Measurements from ENCODE around the gene UFSP1.

Gene UFSP1

DNA sequence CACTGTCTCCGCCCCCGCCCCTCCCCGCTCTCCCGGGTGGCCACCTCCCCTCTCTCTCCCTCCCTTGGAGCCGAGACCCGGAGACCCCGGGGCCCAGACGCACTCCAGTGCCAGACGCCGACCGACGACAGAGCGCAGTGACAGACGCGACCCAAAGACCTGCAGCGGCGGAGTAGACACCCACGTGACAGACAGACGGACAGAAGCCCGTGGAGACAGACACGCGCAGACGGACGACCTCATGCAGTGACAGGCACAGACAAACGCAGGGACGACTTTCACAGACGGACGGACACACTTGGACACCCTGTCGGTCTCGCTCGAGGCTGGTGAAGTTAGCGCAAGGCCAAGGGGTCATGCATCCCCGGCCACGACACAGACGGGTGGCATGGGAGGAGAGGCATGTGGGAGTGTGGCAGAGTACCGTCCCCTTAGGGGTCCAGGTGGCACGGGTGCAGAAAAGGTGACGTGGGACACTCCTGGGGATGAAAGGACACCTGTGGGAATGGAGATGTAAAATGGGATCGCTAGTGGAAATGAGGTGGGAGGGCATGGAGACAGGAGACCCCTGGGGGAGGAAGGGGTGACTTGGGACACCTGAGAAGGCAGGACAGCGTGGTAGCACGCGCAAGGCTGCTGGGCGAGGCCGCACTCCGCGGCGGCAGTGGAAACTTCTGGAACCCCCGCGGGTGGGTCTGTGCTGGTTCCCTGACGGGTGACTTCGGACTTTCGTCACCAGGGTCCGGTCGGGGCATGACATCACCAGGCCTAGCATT, 6.6 kb upstream of the UFSP1 start:
- no peak for DNase-seq (ENCODE audit: low read depth)

GRCh38 chr7:100895701-100895955, 6.1 kb upstream of the UFSP1 start, which contains the start of gene ACHE:
Gene ACHE (minus strand): TSS chr7:100895888. CDS start chr7:100894232, 1,656 bp downstream.
- no peak for DNase-seq (ENCODE audit: low read depth)

- DNase-seq (ENCODE audit: low read depth), result peak; percentile 44
These were observed 5.6 kb upstream of the UFSP1 start for GRCh38 chr7:100894860-100895700.

DNA sequence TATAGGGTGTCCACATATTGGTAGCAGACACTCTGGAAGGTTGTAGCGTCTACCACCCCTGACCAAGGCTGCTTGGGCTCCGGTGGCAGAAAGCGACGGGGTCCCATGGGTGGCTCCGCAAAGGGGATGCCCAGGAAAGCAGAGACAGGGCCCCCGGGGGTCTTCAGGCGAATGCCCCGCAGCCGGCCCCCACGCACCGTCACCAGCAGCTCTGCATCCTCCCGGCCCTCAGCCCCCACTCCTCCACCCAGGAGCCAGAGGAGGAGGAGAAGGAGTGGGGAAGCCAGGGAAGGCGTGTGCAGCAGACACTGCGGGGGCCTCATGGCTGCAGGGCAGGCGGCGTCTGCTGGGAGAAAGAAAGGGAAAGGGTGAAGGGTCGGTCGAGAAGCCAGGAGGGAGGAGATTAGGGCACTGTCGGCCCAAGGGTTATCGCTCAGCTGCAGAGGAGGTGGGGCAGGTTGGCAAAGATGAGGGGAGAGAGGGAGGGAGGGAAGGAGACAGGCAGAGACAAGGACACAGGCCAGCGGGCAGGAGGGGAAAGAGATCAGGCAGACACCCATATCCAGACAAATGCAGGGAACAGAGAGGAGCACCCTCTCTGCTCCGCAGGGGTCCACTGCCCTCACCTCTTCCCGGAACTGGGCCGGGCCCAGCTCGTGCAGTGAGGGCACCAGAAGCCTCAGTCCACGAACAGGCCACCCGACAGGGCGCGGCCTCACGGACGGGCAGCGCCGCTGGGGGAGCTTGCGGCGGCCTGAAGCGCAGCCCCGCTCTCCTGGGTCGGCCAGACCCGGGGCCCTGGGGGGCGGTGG, 4.6 kb upstream of the UFSP1 start:
- no peak for DNase-seq (ENCODE audit: low read depth)

- DNase-seq (ENCODE audit: low read depth), result no peak
These were observed 3.9 kb upstream of the UFSP1 start for GRCh38 chr7:100893318-100893895.

DNA sequence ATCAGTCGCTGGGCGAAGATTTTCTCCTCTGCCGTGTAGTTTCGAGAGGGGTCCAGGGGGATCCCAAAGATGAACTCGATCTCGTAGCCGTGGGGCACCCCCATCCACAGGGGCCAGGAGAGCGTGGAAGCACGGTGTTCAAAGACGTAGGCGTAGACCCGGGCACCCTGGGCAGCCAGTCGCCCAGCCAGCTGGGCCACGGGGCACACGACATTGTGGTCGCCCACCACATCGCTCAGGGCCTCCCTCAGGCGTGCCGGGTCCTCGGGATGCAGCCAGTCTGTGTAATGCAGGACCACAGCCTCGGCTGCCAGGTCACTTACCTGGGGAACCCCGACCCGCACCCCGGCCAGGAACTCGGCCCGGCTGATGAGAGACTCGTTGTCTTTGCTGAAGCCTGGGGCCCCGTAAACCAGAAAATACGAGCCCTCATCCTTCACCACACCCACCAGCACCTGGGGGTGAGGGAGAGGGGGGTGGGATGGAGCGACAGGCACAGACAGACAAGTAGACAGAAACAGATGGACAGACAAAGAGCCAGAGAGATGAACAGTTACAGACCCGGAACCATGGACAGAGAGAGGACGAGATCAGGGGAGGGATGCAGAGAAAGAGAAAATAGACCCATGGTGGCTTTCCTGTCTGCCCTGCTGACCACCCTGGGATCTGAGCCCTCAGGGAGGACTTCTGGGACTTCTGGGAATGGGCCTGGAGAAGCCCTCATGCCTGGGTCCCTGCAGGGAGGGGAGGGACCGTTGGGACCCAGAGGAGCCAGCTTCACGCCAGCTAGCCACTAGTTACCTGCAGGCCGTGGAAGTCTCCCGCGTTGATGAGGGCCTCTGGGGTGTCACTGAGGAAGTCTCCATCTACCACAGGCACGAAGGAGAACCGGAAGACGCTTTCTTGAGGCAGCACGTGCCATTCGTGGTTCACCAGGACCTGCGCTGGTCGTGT, 3.1 kb upstream of the UFSP1 start:
- no peak for DNase-seq (ENCODE audit: low read depth)

DNA sequence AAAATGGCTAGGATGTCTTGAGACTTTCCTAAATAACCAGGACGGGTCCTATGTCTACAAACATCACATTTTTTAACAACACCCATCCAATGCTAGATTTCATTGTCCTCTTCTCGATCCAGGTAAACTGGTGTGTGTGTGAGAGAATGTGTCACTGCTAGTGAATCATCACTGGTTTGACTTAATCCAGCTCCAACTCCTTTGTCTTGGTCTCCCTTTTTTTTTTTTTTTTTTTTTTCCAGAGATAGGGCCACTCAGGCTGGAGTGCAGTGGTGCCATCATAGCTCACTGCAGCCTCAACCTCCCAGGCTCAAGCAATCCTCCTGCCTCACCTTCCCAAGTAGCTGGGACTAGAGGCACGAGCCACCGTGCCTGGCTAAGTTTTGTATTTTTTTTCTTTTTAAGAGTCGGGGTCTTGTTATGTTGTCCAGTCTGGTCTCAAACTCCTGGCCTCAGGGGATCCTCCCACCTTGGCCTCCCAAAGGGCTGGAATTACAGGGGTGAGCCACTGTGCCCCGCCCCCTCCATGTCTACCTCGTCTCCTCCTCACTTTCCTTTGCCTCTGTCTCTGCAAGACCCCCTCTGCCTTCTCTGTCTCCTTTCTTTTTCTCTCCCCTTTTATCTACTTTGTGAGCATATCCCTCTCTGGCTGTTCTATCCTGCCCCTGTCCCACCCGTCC, 2.2 kb upstream of the UFSP1 start:
- DNase-seq (ENCODE audit: low read depth), result no peak

GRCh38 chr7:100890653-100891567, 1.4 kb upstream of the UFSP1 start:
- no peak for DNase-seq (ENCODE audit: low read depth)

DNA sequence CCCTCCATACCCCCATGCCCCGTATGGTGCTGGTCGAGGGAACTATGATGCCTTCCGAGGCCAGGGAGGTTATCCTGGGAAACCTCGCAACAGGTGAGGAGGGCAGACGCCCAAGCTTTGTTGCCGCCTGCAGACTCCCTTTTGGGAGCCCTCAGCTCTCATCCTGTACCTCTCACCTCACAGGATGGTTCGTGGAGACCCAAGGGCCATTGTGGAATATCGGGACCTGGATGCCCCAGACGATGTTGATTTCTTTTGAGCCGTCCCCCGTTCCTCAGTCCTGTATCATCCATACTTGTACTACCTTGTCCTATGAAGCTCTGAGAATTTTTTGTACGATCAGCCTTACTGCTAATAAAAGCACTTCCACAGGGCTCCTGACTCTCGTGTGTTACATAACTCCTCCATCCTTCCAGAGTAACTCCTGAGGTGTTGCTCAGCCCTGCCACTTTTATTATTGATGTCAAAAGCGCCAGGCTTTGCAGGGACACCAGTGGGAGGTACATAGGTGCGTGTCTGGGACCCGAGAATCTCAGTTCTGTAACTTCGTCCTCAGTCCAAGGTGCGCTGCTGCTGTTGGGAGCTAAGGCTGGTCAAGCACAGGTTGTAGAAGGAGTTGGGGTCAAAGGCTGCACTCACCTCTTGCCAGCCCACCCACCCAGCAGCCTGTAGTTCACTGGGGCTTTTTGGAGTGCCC, 1.1 kb downstream of the UFSP1 start:
- DNase-seq (ENCODE audit: low read depth), result no peak

DNA sequence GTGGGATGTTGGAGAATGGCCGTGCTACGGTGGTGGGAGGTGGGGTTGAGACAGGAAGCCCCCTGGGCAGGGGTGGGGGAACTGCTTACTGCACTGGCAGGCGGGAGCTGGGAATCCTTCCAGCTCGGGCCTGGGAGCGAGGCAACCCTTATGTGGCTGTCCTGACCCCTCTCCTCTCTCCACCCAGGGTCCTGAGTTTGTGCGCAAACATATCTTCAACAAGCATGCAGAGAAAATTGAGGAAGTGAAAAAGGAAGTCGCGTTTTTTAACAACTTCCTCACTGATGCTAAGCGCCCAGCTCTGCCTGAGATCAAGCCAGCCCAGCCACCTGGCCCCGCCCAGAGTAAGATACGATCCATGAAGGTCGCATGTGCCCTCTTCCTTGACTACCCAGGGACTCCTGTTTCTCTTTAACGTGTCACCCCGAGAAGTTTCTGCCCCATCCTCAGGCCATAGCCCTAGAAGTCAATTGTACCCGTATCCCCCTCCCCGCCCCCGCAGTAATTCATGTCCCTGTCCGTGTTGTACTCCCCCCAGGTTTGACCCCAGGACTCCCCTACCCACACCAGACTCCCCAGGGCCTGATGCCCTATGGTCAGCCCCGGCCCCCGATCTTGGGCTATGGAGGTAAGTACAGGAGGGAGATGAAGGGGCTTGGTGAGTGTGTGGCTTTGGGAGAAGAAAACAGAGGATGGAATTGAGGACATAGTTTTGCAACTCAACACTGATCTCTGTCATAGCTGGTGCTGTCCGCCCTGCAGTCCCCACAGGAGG, 1.8 kb downstream of the UFSP1 start:
- no peak for DNase-seq (ENCODE audit: low read depth)

DNA sequence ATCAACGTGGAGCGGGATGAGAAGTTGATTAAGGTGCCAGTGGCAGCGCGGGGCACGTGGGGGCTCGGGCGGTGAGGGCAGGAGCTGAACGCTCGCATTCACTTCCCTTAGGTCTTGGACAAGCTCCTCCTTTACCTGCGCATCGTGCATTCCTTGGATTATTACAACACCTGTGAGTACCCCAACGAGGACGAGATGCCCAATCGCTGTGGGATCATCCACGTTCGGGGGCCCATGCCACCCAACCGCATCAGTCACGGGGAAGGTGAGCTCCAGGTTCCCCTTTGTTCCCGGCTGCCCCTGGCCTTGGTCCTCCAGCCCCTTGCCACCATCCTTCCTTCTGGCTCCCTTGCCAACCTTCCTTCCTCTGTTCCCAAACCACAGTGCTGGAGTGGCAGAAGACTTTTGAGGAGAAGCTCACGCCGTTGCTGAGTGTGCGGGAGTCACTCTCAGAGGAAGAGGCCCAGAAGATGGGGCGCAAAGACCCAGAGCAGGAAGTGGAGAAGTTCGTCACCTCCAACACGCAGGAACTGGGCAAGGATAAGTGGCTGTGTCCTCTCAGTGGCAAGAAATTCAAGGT, 2.5 kb downstream of the UFSP1 start:
- DNase-seq (ENCODE audit: low read depth), result no peak

DNA sequence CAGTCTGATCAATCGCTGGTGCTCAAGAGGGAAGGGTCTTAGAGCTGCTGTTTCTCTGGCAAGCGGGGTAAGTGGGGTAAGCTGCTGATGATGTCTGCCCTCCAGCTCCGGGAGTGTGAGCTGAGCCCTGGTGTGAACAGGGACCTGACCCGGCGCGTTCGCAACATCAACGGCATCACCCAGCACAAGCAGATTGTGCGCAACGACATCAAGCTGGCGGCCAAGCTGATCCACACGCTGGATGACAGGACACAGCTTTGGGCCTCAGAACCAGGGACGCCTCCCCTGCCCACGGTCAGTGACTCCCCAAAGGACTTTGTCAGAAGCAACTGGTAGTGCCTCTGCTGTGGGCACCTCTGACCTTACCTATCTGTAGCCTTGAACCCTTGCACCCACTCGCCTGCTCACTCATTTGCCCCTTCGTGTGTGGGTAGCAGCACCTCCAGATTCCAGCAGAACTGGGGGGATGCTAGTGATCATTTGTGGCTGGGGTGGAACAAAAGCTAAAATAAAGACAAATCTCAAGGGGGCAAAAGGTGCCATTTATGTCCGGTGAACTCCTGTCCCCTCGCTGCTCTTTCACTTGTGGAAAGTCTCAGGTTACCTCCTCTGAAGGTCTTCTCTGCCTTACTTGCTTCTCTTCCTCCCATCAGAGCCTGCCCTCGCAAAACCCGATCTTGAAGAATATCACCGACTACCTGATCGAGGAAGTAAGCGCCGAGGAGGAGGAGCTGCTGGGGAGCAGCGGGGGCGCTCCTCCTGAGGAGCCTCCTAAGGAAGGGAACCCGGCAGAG, 3.2 kb downstream of the UFSP1 start:
- no peak for DNase-seq (ENCODE audit: low read depth)

DNA sequence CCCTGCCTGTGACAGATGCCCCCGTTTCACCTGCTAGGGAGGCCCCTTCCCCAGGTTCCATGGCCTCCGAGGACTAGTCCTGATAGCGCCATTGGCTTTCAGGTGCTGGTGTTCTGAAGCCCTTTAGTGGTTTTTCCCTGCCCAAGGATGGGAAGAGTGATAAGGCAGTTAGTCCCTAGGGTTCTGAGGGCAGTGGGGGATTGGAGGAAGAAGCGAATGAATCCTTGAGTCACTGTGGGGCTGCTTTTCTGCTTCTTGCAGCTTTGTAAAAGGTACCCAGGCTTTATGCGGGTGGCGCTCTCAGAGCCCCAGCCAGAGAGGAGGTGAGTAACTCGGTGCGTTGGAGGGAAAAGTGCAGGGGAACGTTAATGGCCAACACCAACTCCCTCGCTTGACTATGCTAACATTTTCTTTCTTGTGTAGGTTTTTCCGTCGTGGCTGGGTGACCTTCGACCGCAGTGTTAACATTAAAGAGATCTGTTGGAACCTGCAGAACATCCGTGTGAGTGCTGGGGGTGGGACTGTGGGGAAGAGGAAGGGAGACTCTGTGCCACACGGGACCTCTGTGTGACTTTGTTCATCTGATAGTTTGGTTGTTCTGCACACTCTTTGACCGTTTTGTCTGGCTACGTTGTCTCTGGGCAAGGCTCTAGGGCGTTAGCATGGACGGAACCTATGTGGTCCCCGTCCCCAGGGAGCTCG, 3.9 kb downstream of the UFSP1 start:
- DNase-seq (ENCODE audit: low read depth), result no peak

- no peak for DNase-seq (ENCODE audit: low read depth)
These were observed 4.6 kb downstream of the UFSP1 start for GRCh38 chr7:100884736-100885439.

DNA sequence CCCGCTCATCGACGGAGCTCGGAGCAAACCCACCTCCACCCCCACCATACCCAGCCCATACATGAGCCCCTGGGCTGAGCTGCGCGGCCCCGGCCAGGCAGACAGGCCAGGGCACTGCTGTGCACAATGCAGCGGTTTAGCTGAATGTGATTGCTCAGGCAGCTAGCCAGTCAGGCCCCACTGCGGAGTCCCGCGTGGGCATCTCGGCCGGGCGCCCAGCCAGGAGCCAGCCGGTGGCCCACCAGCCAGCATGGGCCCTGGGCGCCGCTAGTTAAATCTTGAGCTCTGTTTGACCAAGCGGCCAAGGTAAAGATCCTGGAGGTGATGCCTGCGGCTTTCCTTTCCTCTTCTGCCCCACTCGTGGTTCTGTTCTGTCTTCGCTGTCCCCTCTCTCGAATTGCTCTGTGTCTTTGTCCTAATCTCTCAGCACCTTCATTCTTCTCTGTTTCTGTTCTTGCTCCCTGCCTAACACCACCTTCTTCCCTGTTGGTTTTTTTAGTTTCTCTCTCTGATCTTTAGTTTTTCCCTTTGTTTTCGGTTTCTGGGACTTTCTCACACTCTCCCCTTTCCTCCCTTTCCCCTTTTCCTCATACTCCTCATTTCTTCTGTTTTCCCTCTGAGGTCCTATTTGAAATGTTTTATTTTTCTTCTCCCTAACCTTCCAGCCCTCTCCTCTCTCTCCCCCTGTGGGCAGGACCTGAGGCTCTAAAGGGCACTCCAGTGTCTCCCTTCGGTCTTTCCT, 6.6 kb downstream of the UFSP1 start:
- no peak for DNase-seq (ENCODE audit: low read depth)

Data from stimulated activated CD8-positive, alpha-beta memory T cell treated with anti-CD3 and anti-CD28 coated beads, Interleukin-12 subunit alpha, Interleukin-12 subunit beta, amount 100 ng/mL, for 1 hour (primary cell).